K562 (cell line): ENCODE measurements around the gene PPIC. TPM values are rescaled to one million over a fixed set of nuclear protein-coding genes. Genes with fewer than 3 reads are reported as not detected.

Experiments used
- CHD2 ChIP-seq: IDR thresholded peaks from 2 replicates; pipeline ENCODE4 v1.6.1; 2011; ENCODE audit warnings: low read depth, low read length
- GMEB1 ChIP-seq: fragments of 250-450 bp; sonication (Bioruptor Pico); IDR thresholded peaks from 2 replicates; pipeline ENCODE4 v1.4.0; 2020; ENCODE audit warnings: mild to moderate bottlenecking
- RFX7 ChIP-seq: fragments of 250-450 bp; sonication (Bioruptor Pico); IDR thresholded peaks from 2 replicates; pipeline ENCODE4 v1.5.1; 2021; ENCODE audit warnings: mild to moderate bottlenecking
- ZBTB5 ChIP-seq: fragments of 450-650 bp; IDR thresholded peaks from 2 replicates; pipeline ENCODE4 v1.6.1; 2017; ENCODE audit warnings: antibody characterized with exemption
- ZNF699 ChIP-seq: fragments of 250-450 bp; sonication (Bioruptor Pico); IDR thresholded peaks from 2 replicates; pipeline ENCODE4 v1.8.0; 2021; ENCODE audit warnings: mild to moderate bottlenecking, moderate library complexity; ENCODE audit not compliant: insufficient replicate concordance
- ZNF79 ChIP-seq: fragments of 250-450 bp; sonication (Bioruptor Pico); IDR thresholded peaks from 2 replicates; pipeline ENCODE4 v1.4.0; 2020; ENCODE audit warnings: low read depth, mild to moderate bottlenecking, moderate library complexity
- polyA plus RNA-seq, 8 experiments: library from polyadenylated mRNA; depleted of rRNA in 4 of 8; stranded (reverse) in 5 of 8; unstranded in 3 of 8; fragments of >200 nt; fragmentation: Nextera tagmentation in 2 of 8; fragmentation: Illumina TruSeq in 1 of 8; extraction: Ambion mirVana in 2 of 8; extraction: Trizol in 1 of 8; gene quantifications; 2 replicates each; pipeline versions ENCODE4 v1.2.1 to v1.2.3, GENCODE V29; 2011 to 2014; ENCODE audit warnings: inconsistent platforms in 1 of 8, missing spikeins in 1 of 8
- total RNA-seq, 7 experiments: library from RNA; depleted of rRNA in 6 of 7; stranded (reverse); fragments of >200 nt in 6 of 7; fragmentation: Illumina TruSeq in 2 of 7; extraction: Trizol in 2 of 7; gene quantifications; 2 replicates each; pipeline versions ENCODE4 v1.2.1 to v1.2.3, GENCODE V29; 2011 to 2021; ENCODE audit warnings: low replicate concordance in 1 of 7
- TF ChIP-seq, protein P1 (sequence below): sonication (generic); formaldehyde crosslinking; IDR thresholded peaks from 2 replicates; pipeline ENCODE4 v1.8.0; 2022; ENCODE audit warnings: mild to moderate bottlenecking, low read depth, missing genetic modification reagents

Gene PPIC
- total and polyA plus RNA-seq, 9 of the 15 experiments (the other 6 are each of a cell fraction or from before 2014, with no cell fraction given), result 1.3 to 4.5 (median 2.8) TPM

GRCh38 chr5:122997294-122997693, 39.2 kb downstream of the PPIC start (continued):
- TF ChIP-seq, protein P1, sequence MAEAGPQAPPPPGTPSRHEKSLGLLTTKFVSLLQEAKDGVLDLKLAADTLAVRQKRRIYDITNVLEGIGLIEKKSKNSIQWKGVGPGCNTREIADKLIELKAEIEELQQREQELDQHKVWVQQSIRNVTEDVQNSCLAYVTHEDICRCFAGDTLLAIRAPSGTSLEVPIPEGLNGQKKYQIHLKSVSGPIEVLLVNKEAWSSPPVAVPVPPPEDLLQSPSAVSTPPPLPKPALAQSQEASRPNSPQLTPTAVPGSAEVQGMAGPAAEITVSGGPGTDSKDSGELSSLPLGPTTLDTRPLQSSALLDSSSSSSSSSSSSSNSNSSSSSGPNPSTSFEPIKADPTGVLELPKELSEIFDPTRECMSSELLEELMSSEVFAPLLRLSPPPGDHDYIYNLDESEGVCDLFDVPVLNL (CRISPR knock-in tag), result no peak
- TF ChIP-seq RFX7 (CRISPR knock-in tag) (no peak), GMEB1 (CRISPR knock-in tag) (no peak), ZBTB5 (no peak), ZNF79 (CRISPR knock-in tag) (no peak), CHD2 (no peak), ZNF699 (CRISPR knock-in tag) (no peak)
- TF ChIP-seq, all 486 proteins: peak for 0
